PC-3 (cell line): ENCODE measurements around the gene FDX1. TPM values are rescaled to one million over a fixed set of nuclear protein-coding genes. Genes with fewer than 3 reads are reported as not detected.

ENCODE experiments used
- ATAC-seq: fragments of 200-7000 bp; cut with Tn5 transposase; 2 replicates; pipeline ENCODE4 v1.9.1; 2020; ENCODE audit warnings: mild to moderate bottlenecking, moderate library complexity
- BruUV-seq: library from RNA; stranded (reverse); fragments of 400-500 nt; replicated peaks from 2 replicates; lab custom pipeline; 2021; lab: Mats Ljungman, UMichigan
- CTCF ChIA-PET: fragments of 300-600 bp; sonication (Branson Sonifier 250); formaldehyde crosslinking; loops from one replicate; lab custom pipeline; 2022; ENCODE audit warnings: antibody characterized with exemption; lab: Charles Lee
- POLR2A ChIA-PET: fragments of 300-600 bp; sonication (Branson Sonifier 250); formaldehyde crosslinking; loops from one replicate; lab custom pipeline; 2022; ENCODE audit warnings: antibody characterized with exemption; ENCODE audit not compliant: unreplicated experiment; lab: Charles Lee
- DNase-seq: peaks from one replicate; pipeline ENCODE4 v3.0.0-alpha.2; 2015
- H2AFZ ChIP-seq: fragments of 300-600 bp; sonication (generic); 2 replicates; pipeline ENCODE4 v1.6.0; 2016; ENCODE audit warnings: antibody characterized with exemption, low read length
- H3F3A ChIP-seq: fragments of 300-600 bp; sonication (generic); one replicate; pipeline ENCODE4 v1.6.0; 2017; ENCODE audit warnings: antibody characterized with exemption, low read length, control low read depth, mild to moderate bottlenecking; ENCODE audit not compliant: unreplicated experiment
- H3K27ac ChIP-seq: fragments of 300-600 bp; sonication (generic); 2 replicates; pipeline ENCODE4 v1.5.1; 2016; ENCODE audit warnings: mild to moderate bottlenecking, low read length
- H3K27me3 ChIP-seq: fragments of 300-600 bp; sonication (generic); 2 replicates; pipeline ENCODE4 v1.6.1; 2016; ENCODE audit warnings: low read length, mixed read lengths
- H3K36me3 ChIP-seq: fragments of 300-600 bp; sonication (generic); 2 replicates; pipeline ENCODE4 v1.6.1; 2016; ENCODE audit warnings: low read depth, mixed run types, low read length, mixed read lengths
- H3K4me1 ChIP-seq: fragments of 300-600 bp; sonication (generic); 2 replicates; pipeline ENCODE4 v1.5.1; 2016; ENCODE audit warnings: low read length; ENCODE audit not compliant: insufficient read depth
- H3K4me2 ChIP-seq: fragments of 300-600 bp; sonication (generic); 2 replicates; pipeline ENCODE4 v1.6.0; 2016; ENCODE audit warnings: low read length
- H3K4me3 ChIP-seq: fragments of 300-600 bp; sonication (generic); 2 replicates; pipeline ENCODE4 v1.5.1; 2016; ENCODE audit warnings: mild to moderate bottlenecking, low read length, mixed read lengths
- H3K79me2 ChIP-seq: fragments of 300-600 bp; sonication (generic); 2 replicates; pipeline ENCODE4 v1.6.1; 2017; ENCODE audit warnings: low read length, mixed read lengths
- H3K9ac ChIP-seq: fragments of 300-600 bp; sonication (generic); 2 replicates; pipeline ENCODE4 v1.6.0; 2016; ENCODE audit warnings: mild to moderate bottlenecking, low read length
- H3K9me2 ChIP-seq: fragments of 300-600 bp; sonication (generic); replicated peaks from 2 replicates; pipeline ENCODE4 v1.6.1; 2016; ENCODE audit warnings: mixed run types, low read length, mixed read lengths
- H3K9me3 ChIP-seq: fragments of 300-600 bp; sonication (generic); 2 replicates; pipeline ENCODE4 v1.6.1; 2016; ENCODE audit warnings: low read length, mixed read lengths
- H4K20me1 ChIP-seq: fragments of 300-600 bp; sonication (generic); 2 replicates; pipeline ENCODE4 v1.6.1; 2016; ENCODE audit warnings: low read length, mixed read lengths
- CTCF ChIP-seq: fragments of 300-600 bp; sonication (generic); conservative IDR thresholded peaks from 2 replicates; pipeline ENCODE4 v1.5.1; 2017; ENCODE audit warnings: antibody characterized with exemption, low read depth, mild to moderate bottlenecking, low read length
- EZH2 ChIP-seq: fragments of 300-600 bp; sonication (generic); IDR thresholded peaks from one replicate; pipeline ENCODE4 v1.6.1; 2017; ENCODE audit warnings: antibody characterized with exemption, mild to moderate bottlenecking, low read length; ENCODE audit not compliant: unreplicated experiment
- EZH2phosphoT487 ChIP-seq: fragments of 300-600 bp; sonication (generic); IDR thresholded peaks from 2 replicates; pipeline ENCODE4 v1.6.1; 2018; ENCODE audit warnings: mild to moderate bottlenecking, antibody characterized with exemption, low read length, borderline replicate concordance
- intact Hi-C: fragments of 100-400 bp; cut with micrococcal nuclease; formaldehyde crosslinking; loops from 2 replicates; pipeline ENCODE4 v1.9.0; 2023
- total RNA-seq: library from RNA; depleted of rRNA; stranded (reverse); fragments of >200 nt; gene quantifications from 2 replicates; pipeline ENCODE4 v1.2.3, GENCODE V29; 2014

The FDX1 gene
- total RNA-seq, 1 experiment from 2014 or later: 14.8 TPM

DNA sequence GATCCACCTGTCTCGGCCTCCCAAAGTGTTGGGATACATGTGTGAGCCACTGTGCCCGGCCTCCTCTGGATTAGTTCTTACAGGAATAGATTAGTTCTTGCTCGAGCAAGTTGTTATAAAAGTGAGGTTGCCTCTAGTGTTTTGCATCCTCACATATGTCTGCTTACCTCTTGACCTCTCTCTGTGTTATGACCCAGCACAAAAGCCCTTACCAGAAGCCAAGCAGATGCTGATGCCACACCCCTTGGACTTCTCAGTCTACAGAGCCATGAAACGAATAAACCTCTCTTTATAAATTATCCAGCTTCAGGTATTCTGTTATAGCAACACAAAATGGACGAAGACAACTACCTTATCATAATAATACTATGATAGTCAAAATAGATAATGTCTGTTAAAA lies 22.4 kb upstream of the FDX1 start:
- H3K9ac ChIP-seq: no peak overlapping the region

DNA sequence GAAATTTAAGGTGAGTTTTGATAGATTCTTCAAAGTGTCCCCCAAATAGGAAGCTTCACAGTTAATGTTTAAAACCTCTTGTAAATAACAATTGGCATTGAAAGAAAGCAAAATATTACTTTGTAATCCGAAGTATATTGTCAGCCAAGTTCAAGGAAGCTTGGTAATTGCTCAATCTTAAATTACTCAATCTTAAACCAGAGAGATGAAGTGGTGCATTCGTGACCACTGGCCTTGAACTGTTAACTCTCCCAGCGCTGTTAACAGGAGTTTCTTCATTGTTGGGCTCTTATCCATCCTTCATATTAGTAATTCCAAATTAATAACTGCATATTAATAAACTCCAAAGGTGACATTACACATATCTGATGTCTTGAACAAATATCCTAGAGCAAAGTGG lies 20.6 kb upstream of the FDX1 start:
- ChIA-PET CTCF (no interaction called here), POLR2A (no interaction called here)
- H3F3A ChIP-seq: no peaks in the 10 kb centered on the region
- no peaks in the 10 kb centered on the region; the same call in 1 of the 2 replicates for H3K4me1 ChIP-seq
- H3K4me2 ChIP-seq: no peak overlapping the region
- H4K20me1 ChIP-seq: no peaks in the 10 kb centered on the region
- H3K4me3 ChIP-seq: no peak overlapping the region
- H3K27ac ChIP-seq: no peak overlapping the region
- ATAC-seq (no peak), DNase-seq (no peak)
- intact Hi-C loops: no loop called here
- no peaks in the 10 kb centered on the region for H3K36me3 ChIP-seq
- no peaks in the 10 kb centered on the region for H3K79me2 ChIP-seq
- no TSS peak for BruUV-seq
- no peak overlapping the region for H3K9ac ChIP-seq
- no peak for TF ChIP-seq CTCF
- no peak for TF ChIP-seq EZH2phosphoT487
- TF ChIP-seq EZH2: no peak
- no peak overlapping the region for H2AFZ ChIP-seq
- H3K9me2 ChIP-seq: no peaks in the 10 kb centered on the region
- no peaks in the 10 kb centered on the region for H3K9me3 ChIP-seq
- H3K27me3 ChIP-seq: no peaks in the 10 kb centered on the region

More for the DNA sequence above, 22.4 kb upstream of the FDX1 start:
- BruUV-seq: no TSS peak
- ChIA-PET CTCF (no interaction called here), POLR2A (no interaction called here)
- H3K4me3 ChIP-seq: no peak overlapping the region
- H4K20me1 ChIP-seq: no peaks in the 10 kb centered on the region
- no peak for TF ChIP-seq EZH2phosphoT487
- TF ChIP-seq CTCF: no peak
- TF ChIP-seq EZH2: no peak
- intact Hi-C loops: no loop called here
- no peak overlapping the region for H3K27ac ChIP-seq
- H3K9me2 ChIP-seq: no peaks in the 10 kb centered on the region
- ATAC-seq: no peak
- H3K79me2 ChIP-seq: no peaks in the 10 kb centered on the region
- DNase-seq: no peak
- no peak overlapping the region for H2AFZ ChIP-seq
- no peak overlapping the region for H3K4me2 ChIP-seq
- no peaks in the 10 kb centered on the region for H3K36me3 ChIP-seq
- H3K9me3 ChIP-seq: no peaks in the 10 kb centered on the region
- no peaks in the 10 kb centered on the region for H3K27me3 ChIP-seq
- H3F3A ChIP-seq: no peaks in the 10 kb centered on the region
- H3K4me1 ChIP-seq: no peaks in the 10 kb centered on the region; the same call in 1 of the 2 replicates

DNA sequence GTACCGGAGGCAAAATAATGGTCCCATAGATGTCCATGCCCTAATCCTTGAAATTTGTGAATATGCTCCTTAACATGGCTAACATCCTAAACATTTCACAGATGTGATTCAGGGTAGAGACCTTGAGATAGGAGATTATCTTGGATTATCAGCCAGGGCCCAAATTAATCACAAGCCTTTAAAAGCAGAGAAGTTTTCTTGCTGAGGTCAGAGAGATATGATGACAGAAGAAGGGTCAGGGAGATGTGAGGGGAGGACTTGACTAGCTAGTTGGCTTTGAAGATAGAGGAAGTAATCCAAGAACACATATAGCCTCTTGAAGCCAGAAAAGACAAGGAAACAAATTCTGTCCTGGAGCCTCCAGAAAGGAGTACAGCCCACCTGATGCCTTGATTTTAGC lies 19.1 kb upstream of the FDX1 start:
- Histone ChIP-seq H4K20me1 (no peaks in the 10 kb centered on the region), H3K36me3 (no peaks in the 10 kb centered on the region), H3K79me2 (no peaks in the 10 kb centered on the region), H2AFZ (no peak overlapping the region), H3K4me3 (no peak overlapping the region), H3F3A (no peaks in the 10 kb centered on the region), H3K9me3 (no peaks in the 10 kb centered on the region), H3K9ac (no peak overlapping the region), H3K27me3 (no peaks in the 10 kb centered on the region), H3K4me2 (no peak overlapping the region), H3K9me2 (no peaks in the 10 kb centered on the region), H3K4me1 (peaks cover 3% of the 10 kb centered on the region), H3K27ac (no peak overlapping the region)
- intact Hi-C loops: no loop called here
- TF ChIP-seq CTCF: no peak
- POLR2A ChIA-PET: no interaction called here
- CTCF ChIA-PET: no interaction called here
- no TSS peak for BruUV-seq
- ATAC-seq (no peak), DNase-seq (no peak)
